HT1080 (cell line): ENCODE measurements around the gene C1QTNF1. TPM values are rescaled to one million over a fixed set of nuclear protein-coding genes. Genes with fewer than 3 reads are reported as not detected.
A peak's percentile ranks its signal among the peaks of the same experiment; 100 is the strongest.

Experiments used
- DNase-seq: peaks from one replicate; pipeline ENCODE4 v3.0.0-alpha.2; 2015; ENCODE audit warnings: low read depth
- total RNA-seq: library from RNA; depleted of rRNA; stranded (reverse); fragments of >200 nt; shearing (Covaris generic); gene quantifications from 2 replicates; pipeline ENCODE4 v1.2.3, GENCODE V29; 2014

C1QTNF1 gene
- total RNA-seq, 1 experiment from 2014 or later, result 0.45 TPM

GRCh38 chr17:79078476-79079190, 54.7 kb downstream of the C1QTNF1 start:
- no peak for DNase-seq

- DNase-seq, result no peak
Observed at GRCh38 chr17:79079421-79080200, 55.6 kb downstream of the C1QTNF1 start.

GRCh38 chr17:79080349-79080748, 56.4 kb downstream of the C1QTNF1 start:
- DNase-seq, result no peak

DNA sequence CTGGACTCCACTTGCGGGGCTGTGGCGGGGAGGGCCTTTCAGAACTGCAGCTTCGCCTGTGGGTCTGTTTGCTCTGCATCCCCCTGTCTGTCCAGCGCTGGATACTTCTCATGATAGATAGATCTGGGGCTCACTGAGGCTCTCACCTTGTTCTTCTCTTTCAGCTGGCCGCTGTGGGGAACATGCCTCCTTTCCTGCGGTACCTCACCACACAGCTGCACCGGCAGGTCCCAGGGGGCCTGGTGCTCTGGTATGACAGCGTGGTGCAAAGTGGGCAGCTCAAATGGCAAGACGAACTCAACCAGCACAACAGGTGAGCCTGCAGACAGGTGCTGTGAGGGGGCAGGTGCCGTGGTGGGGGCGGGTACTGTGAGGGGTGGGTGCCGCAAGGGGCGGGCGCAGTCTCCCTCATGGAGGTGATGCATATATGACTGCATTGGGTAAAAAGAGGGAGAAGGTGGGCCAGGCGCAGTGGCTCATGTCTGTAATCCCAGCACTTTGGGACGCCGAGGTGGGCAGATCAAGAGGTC, 56.9 kb downstream of the C1QTNF1 start:
- no peak for DNase-seq

- DNase-seq, result no peak
Observed at GRCh38 chr17:79081571-79082276, 57.8 kb downstream of the C1QTNF1 start.

GRCh38 chr17:79082311-79083190, 58.6 kb downstream of the C1QTNF1 start:
- peak; percentile 39 for DNase-seq

- no peak for DNase-seq
Observed at GRCh38 chr17:79083191-79083971, 59.4 kb downstream of the C1QTNF1 start.

DNA sequence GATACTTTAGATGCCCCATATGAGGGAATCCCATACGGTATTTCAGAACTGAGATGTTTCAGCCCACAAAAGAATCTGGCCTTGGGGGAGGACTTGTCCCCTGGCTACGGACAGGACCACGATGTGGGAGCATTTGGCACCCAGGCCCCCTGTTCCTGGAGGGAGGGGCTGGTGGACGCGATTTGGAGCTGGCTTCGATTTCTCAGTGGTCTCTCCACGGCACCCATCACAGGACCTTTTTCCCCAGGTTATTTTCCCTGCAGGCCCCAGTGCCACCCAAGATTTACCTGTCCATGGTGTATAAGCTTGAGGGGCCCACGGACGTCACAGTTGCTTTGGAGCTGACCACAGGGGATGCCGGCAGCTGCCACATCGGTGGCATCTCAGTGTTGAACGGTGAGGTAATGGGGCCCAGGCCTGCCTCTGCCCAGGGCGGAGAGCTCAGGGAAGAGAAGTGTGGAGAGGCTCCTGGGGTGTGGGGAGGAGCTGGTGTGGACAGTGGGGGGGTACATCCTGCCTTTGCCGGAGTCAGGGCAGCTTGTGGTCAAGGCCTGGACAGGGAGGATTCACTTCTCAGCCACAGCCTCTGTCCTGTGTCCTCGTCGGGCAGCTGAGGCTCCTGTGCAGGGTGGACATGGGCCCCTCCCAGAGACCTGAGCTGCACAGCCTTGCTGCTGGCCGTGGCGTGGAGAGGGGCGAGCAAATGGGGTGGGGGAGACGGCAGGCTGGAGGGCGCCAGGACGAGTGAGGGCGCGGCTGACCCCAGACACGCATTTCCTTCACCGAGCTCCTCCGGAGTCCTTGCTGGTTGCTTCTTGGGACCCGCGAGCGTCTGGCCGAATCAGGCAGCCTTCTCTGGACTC, 60.6 kb downstream of the C1QTNF1 start:
- no peak for DNase-seq

DNA sequence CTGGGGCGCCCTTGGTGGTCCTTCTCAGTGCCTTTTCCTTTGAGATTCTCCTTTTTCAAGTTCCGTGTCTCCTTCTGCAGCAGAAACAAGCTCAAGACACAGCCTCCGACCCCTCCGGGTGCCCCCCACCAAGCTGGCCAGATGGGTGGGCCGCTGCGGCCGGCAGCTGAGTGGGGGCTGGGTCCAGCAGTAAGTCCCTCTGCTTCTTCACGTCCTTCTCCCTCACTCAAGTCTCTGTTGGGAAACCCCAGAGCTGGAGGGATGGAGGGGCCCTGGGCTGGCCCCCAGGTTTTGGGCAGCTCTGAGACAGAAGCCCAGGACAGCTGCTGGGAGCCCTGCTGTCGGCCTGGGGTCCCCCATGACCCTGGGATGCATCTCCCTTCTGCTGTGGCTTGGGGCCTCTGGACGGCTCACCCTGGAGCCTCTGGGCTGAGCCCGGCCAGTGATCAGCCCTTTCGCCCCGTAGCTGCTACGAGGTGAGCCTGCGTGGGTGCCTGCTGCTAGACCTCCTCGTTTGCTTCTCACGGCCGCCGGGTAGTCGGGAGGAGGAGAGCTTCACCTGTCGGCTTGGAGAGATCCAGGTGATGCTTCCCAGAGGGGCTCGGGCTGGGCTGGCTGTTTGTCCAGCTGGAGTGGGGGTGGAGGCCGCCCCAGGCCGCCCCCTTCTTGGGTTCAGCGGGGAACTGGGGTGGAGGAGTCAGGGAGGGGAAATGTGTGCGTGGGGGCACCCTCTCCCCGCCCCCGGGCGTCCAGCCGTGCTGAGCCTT, 61.4 kb downstream of the C1QTNF1 start:
- no peak for DNase-seq

DNA sequence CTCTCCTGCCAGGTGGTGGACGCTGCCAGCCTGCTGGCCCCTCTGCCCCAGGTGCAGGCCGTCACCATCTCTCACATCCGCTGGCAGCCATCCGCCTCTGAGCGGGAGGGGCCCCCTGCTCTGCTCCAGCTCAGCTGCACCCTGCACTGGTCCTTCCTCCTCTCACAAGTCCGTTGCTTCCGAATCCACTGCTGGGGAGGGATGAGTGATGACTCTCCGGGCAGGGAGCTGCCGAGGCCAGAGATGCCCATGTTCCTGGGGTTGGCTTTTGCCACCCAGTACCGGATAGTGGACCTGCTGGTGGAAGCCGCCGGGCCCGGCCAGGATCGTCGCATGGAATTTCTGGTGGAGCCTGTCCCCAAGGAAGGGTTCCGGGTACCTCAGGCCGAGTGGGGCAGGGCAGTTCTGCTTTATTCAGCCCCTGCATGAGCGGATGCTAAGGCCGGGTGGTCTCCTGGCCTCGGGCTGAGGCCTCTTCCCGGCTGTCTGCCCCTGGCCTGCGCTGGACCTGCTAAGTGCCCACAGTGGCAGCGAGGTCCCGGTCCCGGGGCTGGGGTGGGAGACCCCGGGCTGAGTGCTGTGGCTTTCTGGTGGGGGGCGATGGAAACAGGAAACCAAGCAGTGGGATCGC, 62.1 kb downstream of the C1QTNF1 start:
- DNase-seq, result no peak

GRCh38 chr17:79086609-79087427, 62.8 kb downstream of the C1QTNF1 start:
- no peak for DNase-seq

GRCh38 chr17:79087428-79088143, 63.6 kb downstream of the C1QTNF1 start:
- peak; percentile 61 for DNase-seq

DNA sequence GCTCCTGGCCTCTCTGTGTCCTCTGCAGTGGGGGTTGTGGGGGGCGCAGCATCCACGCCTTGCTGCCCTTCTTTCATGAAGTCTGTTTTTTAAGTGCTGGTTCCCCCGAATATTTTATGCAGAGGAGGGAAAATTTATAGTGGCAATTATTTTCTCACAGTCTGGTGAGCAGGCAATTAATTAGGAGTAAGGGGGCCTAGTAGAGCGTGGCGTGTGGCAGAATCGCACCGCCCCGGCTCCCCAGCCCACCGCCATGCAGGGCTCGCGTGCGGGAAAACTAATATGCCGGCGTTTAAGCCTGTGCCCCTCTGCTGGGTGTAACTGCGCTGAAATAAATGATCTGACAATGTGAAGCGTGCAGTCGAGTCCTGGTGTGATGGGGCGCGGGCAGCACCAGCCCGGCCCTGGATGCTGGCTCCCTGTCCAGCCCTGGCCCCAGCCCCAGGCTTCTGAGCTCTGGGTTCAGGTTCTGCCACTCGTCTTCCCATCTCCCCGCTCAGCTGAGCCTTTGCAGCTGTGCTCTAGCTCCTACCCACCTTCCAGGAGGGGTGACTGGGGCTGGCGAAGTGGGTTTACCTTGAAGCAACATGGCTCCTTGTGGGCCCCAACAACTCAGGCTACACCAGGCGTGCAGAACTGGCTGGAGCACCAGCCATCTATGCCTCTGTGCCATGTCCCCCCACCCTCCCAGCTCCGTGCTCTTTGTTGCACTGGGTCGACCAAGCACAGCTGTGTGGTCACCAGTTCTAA, 64.5 kb downstream of the C1QTNF1 start:
- DNase-seq, result no peak

- DNase-seq, result no peak
Observed at GRCh38 chr17:79088997-79089328, 65.0 kb downstream of the C1QTNF1 start.

GRCh38 chr17:79089720-79090442, 65.9 kb downstream of the C1QTNF1 start:
- DNase-seq, result no peak
